GM12874 (cell line): ENCODE data around the gene CTBP2.

ENCODE experiments used
- CTCF ChIP-seq: IDR thresholded peaks from 2 replicates; pipeline ENCODE4 v1.5.1; 2011; ENCODE audit warnings: low read depth, mild to moderate bottlenecking, control low read depth, low read length, moderate library complexity; ENCODE audit not compliant: insufficient read depth

The CTBP2 gene

GRCh38 chr10:125115409-125115808 lies 45.0 kb downstream of the CTBP2 start:
- TF ChIP-seq CTCF: no peak

- TF ChIP-seq CTCF: no peak
These were observed 45.5 kb downstream of the CTBP2 start for GRCh38 chr10:125114761-125115391.

- no peak for TF ChIP-seq CTCF
These were observed 46.5 kb downstream of the CTBP2 start for GRCh38 chr10:125113691-125114371.

- no peak for TF ChIP-seq CTCF
These were observed 47.5 kb downstream of the CTBP2 start for GRCh38 chr10:125112697-125113494.

GRCh38 chr10:125111118-125111727 lies 49.1 kb downstream of the CTBP2 start:
- TF ChIP-seq CTCF: no peak

GRCh38 chr10:125107965-125108580 lies 52.3 kb downstream of the CTBP2 start:
- no peak for TF ChIP-seq CTCF
